ENCODE results near the gene PHLDA1.

Gene PHLDA1

DNA sequence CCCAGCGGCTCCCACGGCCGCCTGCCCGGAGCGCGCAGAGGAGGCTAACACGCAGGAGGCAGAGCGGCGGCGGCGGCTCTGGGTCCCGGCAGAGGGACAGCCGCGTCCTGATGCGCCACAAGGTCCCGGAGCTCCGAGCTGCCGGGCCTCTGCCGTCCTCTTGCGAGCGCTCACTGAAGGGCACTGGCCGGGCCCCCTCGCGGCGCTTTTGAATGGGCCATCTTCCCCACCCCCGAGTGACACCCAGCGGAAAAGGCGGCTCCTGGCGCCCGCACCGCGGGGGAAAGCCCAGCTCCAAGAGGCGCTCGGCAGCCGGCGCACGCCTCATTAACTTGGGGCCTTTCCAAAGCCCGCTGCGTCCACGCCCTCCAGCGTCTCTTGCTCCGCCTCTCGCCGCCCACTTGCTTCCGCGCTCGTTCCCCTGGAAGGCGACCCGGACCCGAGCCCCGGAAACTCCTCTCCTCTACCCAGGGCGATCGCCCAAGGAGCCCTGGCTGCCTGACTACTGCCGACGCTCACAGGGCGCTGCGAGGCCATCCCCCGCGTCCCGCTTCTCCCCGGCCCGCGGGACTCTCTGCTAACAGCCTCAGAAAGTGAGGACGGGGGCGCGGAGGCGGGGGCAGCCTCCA, at the start of gene PHLDA1:
Gene PHLDA1, minus strand, starts transcription at position 363 of the 629 bp plus-strand sequence.
- DNase-seq (ENCODE audit: low read depth): peak; percentile 97

DNA sequence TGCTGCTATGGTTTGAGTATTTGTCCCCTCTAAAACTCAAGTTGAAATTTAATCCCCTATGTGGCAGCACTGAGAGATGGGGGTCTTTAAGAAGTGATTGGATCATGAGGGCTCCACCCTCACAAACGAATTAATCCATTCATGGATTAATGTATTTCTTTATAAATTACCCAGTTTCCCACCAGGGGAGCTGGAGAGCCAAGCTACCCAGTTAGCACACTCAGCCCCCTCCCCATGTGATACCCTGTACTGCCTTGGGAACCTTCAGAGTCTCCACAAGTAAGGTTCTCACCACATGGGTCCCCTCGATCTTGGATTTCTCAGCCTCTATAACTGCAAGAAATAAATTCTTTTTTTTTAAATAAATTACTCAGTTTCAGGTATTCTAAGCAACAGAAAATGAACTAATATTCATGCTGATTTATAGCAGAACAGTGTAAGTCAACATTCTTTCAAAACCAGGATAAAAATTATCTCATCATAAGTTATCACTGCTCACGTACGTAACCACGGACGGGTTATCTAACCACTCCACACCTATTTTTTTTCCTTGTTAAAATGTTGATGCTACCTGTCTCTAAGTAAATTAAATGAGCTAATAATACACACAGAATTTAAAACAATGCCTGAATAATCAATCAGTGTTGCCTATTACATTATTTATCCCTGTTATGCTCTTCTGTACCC, 49.3 kb upstream of the PHLDA1 start:
- DNase-seq (ENCODE audit: low read depth): no peak

DNA sequence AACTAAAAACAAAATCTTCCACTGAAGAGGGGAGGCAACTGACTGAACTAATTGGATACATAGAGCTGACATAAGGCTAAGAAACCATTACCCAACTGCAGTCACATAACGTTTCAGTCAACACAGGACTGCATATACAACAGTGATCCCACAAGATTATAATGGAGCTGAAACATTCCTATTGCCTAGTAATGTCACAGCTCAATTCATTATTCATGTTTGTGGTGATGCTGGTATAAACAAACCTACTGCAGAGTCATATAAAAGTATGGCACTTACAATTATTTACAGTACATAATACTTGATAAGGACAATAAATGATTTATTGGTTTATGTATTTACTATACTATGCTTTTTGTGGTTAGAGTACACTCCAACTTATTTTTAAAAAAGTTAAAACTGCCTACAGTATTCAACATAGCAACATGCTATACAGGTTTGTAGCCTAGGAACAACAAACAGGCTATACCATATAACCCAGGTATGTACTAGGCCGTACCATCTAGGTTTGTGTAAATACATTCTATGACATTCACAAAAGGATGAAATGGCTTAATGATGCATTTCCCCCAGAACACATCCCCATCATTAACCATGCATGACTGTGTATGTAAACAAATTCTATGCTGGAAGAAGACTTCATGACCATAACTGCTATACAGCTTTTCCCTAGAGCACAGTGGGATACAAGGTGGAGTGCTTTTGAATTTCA, 48.6 kb upstream of the PHLDA1 start:
- DNase-seq (ENCODE audit: low read depth): no peak

DNA sequence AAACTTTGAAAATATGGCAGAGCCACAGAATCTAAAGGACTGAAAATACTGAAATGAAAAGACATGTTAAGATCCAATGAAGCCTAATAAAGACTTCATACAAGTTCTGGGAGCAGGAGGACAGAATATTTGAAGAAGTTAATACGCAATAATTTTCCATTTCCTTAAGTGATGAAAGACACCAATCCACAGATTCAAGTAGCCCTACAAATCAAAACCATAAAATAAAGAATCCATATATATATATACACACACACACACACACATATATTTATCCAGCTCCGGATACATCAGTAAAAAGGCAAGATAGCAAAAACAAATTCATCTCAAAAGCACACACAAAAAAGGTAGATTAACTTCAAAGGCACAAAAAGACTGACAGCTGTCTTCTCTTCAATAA, 47.2 kb upstream of the PHLDA1 start:
- DNase-seq (ENCODE audit: low read depth): no peak

DNA sequence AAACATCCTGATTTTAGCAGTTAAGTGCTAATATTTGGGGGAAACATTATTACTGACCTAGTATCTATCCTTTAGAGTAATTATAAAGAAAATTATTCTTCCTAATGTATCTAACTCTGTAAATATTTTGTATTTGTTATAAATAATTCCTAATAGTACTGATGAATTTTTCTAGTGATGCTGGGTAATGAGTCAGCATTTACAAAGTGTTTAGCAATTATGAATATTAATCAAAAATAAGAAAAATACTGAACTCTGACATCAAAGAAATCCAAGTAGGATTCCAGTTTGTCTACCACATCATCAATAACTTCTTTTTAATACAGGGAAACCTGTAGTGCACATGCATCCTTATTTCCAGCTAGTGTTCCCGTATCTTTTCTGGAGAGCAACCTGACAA, 43.9 kb upstream of the PHLDA1 start:
- DNase-seq (ENCODE audit: low read depth): no peak

DNA sequence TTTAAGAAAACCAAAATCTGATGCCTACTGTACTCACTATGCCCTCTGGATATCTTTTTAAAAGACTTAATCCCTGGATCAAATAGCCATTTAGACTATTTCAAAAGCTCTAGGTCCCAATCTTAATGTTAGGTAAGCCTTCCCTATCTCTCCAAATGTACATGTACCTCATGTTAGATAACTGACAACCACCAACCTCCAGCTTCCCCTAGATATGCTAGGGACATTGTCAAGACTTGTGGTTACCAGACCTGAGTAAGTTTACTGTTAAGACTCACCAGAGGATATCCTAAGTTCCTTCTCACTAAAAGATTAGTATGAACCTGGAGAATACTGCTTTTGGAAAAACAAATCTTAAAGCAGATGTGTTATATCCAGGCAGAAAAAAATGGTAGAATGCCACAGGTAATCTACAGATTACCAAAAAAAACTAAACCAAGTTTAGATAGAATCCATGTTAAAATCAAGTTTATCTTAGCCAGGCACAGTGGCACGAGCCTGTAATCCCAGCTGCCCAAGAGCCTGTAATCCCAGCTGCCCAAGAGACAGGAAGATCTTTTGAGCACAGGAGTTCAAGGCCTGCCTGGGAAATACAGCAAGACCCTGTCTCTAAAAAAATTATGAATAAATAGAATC, 43.2 kb upstream of the PHLDA1 start:
- DNase-seq (ENCODE audit: low read depth): no peak

DNA sequence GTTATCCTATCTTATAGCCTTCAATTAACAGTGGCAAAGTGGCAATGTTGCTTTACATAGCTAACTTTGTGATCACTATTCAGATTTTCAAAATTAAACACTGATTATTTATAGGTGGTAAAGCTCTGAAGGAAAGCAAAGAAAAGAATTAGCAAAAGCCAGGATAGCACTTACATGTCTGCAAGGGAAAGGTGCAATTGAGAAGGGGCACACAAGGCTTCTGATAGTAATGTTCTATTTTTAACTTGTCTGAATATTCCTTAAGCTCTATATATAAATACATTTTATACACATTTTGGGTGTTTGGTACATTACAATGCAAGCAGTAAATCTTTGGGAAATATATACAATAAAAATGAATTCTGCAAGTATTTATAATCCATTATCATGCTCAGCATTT, 42.0 kb upstream of the PHLDA1 start:
- no peak for DNase-seq (ENCODE audit: low read depth)

DNA sequence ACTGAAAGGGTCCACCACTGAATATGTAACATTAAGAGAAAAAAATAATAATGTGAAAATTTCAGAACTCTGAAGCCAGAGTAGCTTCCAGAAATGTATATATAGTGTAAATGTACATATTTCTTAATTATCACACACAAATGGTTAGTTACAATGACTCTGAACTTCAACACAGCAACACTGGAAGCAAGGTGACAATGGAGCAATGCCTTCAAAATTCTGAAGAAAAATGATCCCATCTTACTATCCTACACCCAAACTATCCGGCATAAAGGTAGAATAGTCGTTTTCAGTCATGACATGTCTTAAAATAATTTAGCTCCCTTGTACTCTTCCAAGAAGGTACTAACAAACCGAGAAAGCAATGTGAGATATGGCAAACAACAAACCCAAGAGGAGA, 41.0 kb upstream of the PHLDA1 start:
- DNase-seq (ENCODE audit: low read depth): no peak

DNA sequence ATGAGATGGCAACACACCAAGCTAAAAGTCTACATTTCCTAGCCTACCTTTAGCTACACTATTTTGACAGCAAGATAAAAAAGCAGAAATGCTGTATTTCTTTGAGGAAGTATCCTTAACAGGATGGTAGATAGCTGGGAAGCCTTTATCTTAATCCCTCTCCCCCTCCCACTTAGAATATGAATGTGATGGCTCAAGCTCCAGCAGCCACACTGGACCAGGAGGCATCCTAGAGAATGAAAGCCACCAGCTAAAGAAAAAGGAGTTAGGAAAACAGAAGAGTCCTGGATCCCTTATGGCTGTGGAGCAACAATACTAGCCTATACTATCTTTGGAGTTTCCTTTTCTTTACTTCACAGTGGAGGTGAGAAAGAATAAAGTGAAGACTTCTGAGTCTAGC, 37.8 kb upstream of the PHLDA1 start:
- DNase-seq (ENCODE audit: low read depth): no peak

DNA sequence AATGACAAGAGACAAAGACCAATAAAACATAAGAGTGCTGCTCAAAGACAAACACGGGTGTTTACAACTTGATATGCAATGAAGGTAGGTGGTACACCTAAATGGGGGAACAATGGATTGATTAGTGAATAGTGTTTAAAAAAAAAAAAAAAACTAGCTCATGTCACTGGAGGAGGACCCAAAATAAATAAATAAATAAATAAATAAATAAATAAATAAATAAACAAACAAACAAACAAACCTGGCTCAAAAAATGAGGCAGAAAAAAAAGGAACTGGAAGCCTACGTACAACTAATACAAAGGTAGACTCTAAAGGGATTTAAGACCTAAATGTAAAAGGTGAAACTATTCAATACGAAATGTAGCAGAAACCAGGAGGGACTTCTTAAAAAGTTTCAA, 34.3 kb upstream of the PHLDA1 start:
- no peak for DNase-seq (ENCODE audit: low read depth)

DNA sequence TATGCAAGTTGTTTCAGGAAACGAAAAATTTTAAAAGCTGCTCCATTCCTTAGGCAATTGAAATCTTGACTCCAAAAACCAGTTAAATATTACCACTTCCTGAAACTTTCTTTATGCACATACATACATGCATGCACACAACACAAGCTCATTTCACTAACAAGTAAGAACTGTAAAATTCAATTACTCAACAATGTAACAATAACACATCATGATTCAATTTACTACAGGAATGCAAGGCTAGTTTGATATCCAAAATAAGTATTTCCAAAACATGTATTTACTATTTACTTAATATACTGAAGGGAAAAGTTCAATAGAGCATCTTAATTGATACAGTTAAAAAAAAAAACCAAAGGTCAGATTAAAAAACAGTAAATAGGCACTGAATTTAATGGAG, 33.3 kb upstream of the PHLDA1 start:
- DNase-seq (ENCODE audit: low read depth): no peak

DNA sequence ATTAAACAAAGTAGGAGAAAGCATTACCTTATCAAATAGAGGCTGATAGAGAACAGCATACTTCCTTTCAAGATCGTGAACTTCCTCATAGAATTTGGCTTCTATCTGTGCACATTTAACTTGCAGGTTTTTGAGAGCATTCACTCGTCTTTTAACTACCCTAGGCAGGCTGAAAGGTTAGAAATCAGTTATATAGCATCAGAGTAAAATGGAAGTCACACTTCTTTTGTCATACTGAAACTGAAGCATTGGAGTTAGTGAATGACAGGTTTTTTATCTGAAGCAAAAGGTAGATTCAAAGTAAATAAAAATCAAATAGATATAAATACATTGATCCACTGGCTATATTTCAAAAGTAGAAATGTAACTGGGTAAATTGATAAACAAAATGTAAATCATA, 28.5 kb upstream of the PHLDA1 start:
- no peak for DNase-seq (ENCODE audit: low read depth)

DNA sequence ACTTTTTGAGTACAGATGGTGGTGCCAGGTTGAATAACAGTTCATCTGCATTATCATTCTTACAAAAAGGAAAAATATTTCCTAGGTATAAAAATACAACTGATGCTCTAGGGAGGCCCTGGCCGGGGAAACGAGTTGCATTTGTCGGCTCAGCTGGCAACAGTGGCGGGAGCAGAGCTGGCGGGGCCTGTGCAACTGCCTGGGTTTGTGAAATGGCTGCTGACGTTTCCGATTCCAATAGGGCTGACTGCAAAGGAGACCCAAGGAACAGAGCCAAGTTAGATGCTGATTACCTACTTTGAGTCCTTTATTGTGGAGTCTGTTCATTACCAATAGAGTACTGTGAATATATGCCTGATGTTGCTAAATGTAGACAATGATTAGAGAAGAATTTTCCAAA, 25.8 kb upstream of the PHLDA1 start:
- DNase-seq (ENCODE audit: low read depth): no peak

DNA sequence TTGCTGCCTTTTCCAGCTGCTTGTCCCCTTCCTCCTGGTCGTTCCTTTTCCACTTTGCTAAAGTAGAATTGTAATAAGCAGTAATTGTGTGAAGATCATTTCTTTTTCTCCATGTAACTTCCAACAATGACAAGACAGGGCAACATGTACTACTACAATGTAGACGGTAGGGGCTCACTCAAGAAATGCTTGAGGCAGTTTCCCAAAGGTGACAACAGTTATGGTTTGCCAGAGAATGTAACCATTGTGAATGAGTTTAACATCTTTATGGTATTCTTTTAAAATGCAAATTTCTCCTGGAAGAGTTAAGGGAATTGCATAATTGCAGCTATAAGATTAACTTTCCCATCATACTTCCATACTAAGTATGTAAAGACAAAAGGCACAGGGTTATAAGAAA, 23.8 kb upstream of the PHLDA1 start:
- DNase-seq (ENCODE audit: low read depth): no peak

DNA sequence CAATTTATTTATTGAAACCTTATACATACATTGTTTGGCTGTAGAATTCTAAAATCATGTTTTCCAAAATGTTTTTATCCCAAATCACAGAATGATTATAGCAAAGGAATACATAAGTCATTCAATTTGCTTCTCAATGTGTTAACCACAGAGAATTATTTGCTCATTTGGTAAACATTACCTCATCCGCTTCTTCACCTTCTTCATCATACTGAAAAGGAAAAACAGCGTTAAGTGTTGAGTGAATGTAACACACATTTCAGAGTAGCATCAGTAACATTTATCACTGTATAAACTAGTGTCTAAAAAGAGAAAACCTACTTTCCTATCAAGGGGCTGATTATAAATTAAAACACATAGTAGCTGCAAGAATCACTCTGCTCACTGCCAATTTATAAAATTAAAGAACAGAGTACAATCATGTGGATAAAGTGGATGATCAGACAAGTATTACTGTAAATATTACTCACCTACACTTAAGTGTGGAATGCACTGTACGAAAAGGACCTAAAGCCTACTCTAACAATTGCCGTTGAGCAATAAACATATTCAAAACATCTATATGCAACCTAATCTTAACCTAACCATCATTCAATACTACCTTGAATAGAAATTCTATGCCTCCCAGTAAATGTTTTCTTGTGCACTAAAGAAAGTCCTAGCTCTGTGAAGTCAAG, 18.1 kb upstream of the PHLDA1 start:
- DNase-seq (ENCODE audit: low read depth): no peak

DNA sequence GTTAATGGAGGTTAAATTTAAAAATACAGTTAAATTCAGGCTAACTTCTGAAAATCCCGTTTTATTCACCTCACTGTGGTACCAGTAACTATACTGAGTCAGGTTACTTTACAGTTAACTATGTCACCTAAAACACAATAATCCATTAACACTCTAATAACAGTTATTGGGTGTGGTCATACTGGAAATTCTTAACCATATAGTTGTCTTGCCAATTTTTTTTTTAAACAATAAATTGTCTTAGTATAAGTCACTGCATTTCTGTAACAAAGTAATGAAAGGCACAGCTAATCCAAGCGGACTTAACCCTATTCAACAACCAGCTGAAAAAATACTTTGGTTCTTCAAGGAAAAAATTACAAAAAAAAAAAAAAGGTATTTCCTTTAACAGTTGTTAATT, 16.2 kb upstream of the PHLDA1 start:
- no peak for DNase-seq (ENCODE audit: low read depth)

DNA sequence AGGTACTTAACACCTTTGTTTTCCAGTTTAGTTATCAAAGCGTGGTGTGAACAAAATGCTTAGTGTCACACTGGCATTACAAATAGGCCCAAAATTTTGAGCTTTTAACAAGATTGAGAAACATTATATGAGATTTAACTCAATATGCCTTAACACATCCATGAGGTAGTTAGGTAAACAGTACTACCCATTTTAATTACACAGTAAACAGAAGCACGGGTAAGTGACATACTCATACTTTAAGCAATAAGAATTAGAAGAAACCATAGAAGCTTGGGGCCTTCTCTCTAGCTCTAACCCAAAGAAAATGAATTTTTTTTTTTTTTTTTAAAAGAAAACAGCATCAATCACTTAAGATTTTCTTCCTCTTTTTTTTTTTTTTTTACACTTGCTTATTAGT, 15.5 kb upstream of the PHLDA1 start:
- no peak for DNase-seq (ENCODE audit: low read depth)

DNA sequence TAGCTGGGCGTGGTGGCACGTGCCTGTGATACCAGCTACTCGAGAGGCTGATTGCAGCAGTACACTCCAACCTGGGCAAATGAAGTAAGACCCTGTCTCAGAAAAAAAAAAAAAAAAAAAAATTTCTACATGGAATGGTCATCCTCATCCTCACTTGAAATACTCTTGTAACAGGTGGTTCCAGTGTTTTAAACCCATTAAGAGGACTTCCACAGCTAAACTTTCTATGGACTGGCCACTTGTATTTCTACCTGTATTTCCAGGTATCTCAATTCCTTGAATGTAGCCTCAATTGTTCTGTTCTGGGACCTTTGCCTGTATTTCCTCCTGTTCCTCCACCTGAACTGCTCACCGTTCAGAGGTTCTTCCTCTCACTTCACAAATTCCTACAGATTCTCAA, 11.8 kb upstream of the PHLDA1 start:
- no peak for DNase-seq (ENCODE audit: low read depth)

DNA sequence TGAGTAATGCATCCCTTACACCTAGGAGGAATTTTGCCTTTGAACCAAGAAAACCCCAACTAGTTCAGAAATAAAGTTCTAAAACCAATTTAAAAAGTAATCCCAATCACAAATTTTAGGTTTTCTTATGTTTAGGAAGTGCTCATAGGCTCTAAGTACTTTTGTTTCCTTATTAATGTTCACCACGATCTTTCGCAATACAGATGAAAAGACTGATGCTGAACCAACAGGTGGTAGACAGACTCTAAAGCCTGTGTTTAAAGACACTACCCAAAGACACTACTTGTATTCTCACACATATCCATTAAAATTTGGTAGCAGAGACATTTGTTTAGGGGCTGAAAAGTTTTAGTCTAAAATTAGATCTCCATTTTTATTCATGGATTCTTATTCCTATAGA, 10.6 kb upstream of the PHLDA1 start:
- no peak for DNase-seq (ENCODE audit: low read depth)

DNA sequence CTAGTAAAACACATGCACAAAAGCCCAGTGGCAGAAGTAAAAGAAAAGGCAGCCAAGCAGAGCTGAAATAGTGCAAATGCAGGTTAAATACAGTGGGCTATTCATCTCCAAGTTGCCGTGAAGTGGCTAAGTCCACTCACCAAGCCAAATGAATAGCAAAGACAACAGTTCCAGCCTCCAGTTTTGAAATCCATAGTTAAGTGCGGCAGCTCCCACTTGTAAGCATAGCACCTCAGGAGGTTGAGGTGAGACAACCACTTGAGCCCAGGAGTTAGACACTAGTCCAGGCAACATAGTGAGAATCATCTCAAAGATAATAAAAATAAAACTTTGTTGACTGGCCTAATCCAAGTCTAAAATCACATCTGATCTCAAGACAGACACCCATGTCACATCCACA, 9.8 kb upstream of the PHLDA1 start:
- DNase-seq (ENCODE audit: low read depth): no peak

DNA sequence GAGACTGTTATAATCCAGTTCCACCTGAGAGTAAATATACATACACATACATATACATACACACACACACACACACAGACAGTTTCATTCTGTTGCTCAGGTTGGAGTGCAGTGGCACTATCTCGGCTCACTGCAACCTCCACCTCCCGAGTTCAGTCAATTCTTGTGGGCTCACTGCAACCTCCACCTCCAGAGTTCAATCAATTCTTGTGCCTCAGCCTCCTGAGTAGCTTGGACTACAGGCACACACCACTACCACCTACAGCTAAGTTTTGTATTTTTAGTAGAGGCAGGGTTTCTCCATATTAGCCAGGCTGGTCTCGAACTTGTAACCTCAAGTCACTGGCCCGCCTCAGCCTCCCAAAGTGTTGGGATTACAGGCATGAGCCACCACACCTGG, 8.9 kb upstream of the PHLDA1 start:
- DNase-seq (ENCODE audit: low read depth): no peak

DNA sequence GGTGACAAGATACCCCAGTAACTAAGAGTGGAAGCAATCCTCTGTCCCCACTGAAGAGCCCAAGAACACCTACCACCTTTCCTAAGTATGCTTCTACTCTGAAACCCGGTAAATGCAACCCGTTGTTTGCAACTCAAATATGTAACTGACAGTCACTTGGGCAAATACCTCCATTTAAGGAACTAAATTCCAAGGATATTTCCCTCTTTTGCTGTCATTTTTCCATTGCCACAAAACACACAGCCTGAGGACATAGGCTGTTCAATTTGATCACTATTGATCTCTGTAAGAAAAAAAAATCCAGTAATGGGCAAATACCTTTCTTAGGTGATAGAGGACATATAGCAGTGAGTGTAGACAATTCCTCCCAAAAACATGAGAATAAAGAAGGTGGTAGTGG, 6.6 kb upstream of the PHLDA1 start:
- DNase-seq (ENCODE audit: low read depth): no peak

Data from GM04504 (cell line).